Measurements from ENCODE around the gene ERLIN1.

ERLIN1 gene

DNA sequence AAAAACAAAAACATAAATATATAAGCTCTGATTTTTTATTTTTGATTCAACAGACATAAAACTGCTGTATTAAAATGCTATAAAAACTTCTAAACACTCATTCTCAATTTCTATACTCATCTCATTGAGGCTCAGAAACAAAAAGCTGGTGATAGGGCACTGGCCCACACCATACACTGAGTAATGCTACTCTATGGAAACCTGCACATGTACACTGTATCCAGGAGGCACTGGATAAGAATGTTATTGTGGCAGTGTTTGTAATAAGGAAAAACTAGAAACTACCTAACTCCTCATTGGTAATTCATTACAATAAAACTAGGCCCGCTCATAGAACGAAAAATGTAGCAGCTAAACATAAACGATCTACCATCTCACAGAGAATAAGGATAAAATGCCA lies 23.1 kb downstream of the ERLIN1 start:
- H3F3A ChIP-seq (ENCODE audit: control insufficient read depth, insufficient read depth): no peaks in the 10 kb centered on the region
- H3K27ac ChIP-seq (ENCODE audit: low read depth, low read length): no peak overlapping the region
- peaks cover 91% of the 10 kb centered on the region for H3K36me3 ChIP-seq (ENCODE audit: control insufficient read depth, low read length)
- H3K4me2 ChIP-seq (ENCODE audit: low read length): no peak overlapping the region
- H4K20me1 ChIP-seq (ENCODE audit: control insufficient read depth, insufficient read depth, low read depth, low read length): no peaks in the 10 kb centered on the region
- no peaks in the 10 kb centered on the region for H3K9me2 ChIP-seq (replicated peaks; ENCODE audit: control insufficient read depth, low read length)
- no peaks in the 10 kb centered on the region for H3K4me1 ChIP-seq (ENCODE audit: control insufficient read depth, low read length)
- no peak overlapping the region for H3K4me3 ChIP-seq (ENCODE audit: low read length)
- peaks cover 67% of the 10 kb centered on the region for H3K79me2 ChIP-seq (ENCODE audit: control insufficient read depth, low read length)
- no peak for TF ChIP-seq EZH2phosphoT487 (IDR thresholded peaks at IDR 0.05; ENCODE audit: borderline replicate concordance, low read length)
- TF ChIP-seq, protein P1, sequence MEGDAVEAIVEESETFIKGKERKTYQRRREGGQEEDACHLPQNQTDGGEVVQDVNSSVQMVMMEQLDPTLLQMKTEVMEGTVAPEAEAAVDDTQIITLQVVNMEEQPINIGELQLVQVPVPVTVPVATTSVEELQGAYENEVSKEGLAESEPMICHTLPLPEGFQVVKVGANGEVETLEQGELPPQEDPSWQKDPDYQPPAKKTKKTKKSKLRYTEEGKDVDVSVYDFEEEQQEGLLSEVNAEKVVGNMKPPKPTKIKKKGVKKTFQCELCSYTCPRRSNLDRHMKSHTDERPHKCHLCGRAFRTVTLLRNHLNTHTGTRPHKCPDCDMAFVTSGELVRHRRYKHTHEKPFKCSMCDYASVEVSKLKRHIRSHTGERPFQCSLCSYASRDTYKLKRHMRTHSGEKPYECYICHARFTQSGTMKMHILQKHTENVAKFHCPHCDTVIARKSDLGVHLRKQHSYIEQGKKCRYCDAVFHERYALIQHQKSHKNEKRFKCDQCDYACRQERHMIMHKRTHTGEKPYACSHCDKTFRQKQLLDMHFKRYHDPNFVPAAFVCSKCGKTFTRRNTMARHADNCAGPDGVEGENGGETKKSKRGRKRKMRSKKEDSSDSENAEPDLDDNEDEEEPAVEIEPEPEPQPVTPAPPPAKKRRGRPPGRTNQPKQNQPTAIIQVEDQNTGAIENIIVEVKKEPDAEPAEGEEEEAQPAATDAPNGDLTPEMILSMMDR (IDR thresholded peaks at IDR 0.05; ENCODE audit: low read depth, low read length, poor library complexity, severe bottlenecking): no peak
- H3K9me3 ChIP-seq (ENCODE audit: control insufficient read depth, insufficient read depth, low read length): no peaks in the 10 kb centered on the region
- H3K27me3 ChIP-seq (ENCODE audit: control insufficient read depth, low read length): no peaks in the 10 kb centered on the region

DNA sequence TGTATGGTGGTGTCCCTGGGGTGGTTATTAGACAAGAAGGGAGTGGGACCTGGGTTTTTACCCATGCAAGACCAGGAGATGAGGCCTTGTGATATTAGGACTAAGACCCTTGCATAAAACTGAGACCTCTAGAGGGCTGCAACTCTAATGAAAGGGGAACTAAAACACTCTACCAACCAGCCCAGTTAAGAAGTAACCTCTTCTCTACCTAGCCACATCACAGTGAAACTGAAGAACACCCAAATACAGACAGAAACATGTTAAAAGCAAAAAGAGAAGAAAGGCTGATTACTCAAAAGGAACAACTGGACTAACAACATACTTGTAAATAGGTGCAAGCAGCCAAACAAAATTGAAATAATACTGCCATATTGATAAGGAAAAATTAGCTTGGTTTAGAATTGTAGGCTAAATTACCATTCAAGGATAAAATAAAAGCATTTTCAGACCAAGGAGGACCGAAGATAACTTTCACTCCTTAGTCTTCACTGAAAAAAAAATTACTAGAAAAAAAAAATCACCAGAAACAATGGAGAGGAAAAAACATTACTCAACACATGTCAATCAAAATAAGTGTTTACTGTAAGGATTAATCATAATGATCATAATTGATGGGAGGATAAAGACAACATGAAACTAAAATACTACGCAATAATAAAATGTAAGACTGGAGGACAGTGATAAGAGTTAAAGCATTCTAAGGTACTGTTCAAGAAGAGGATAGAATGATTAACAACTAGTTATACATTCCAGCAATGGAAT lies 27.6 kb downstream of the ERLIN1 start:
- Histone ChIP-seq H3K4me2 (ENCODE audit: low read length) (no peak overlapping the region), H3K9me2 (replicated peaks; ENCODE audit: control insufficient read depth, low read length) (no peaks in the 10 kb centered on the region), H4K20me1 (ENCODE audit: control insufficient read depth, insufficient read depth, low read depth, low read length) (no peaks in the 10 kb centered on the region), H3F3A (ENCODE audit: control insufficient read depth, insufficient read depth) (no peaks in the 10 kb centered on the region), H3K27me3 (ENCODE audit: control insufficient read depth, low read length) (no peaks in the 10 kb centered on the region), H3K27ac (ENCODE audit: low read depth, low read length) (no peak overlapping the region), H3K79me2 (ENCODE audit: control insufficient read depth, low read length) (peaks cover 52% of the 10 kb centered on the region), H3K36me3 (ENCODE audit: control insufficient read depth, low read length) (peaks cover 93% of the 10 kb centered on the region), H3K4me3 (ENCODE audit: low read length) (no peak overlapping the region), H3K9me3 (ENCODE audit: control insufficient read depth, insufficient read depth, low read length) (no peaks in the 10 kb centered on the region), H3K4me1 (ENCODE audit: control insufficient read depth, low read length) (no peaks in the 10 kb centered on the region)
- TF ChIP-seq, protein P1 (IDR thresholded peaks at IDR 0.05; ENCODE audit: low read depth, low read length, poor library complexity, severe bottlenecking): no peak
- TF ChIP-seq EZH2phosphoT487 (IDR thresholded peaks at IDR 0.05; ENCODE audit: borderline replicate concordance, low read length): no peak

DNA sequence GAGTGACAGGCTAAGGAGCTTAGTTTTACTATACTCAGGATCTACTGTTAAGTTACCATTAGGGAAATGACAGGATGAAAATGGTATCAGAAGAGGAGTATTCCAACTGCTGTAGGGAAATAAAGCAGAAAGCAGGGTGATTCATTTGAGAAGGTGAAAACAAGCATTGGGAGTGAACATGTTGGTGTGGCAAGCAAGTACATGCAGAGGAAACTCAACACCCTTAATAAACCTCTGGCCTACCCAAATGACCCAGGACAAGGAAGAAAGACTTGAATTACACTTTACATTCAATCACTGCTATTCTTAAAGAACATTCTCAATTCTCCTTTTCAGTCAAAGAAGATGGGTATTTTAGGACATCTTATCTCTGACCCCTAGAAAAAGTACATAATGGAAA lies 28.7 kb downstream of the ERLIN1 start:
- H3K4me2 ChIP-seq (ENCODE audit: low read length): no peak overlapping the region
- H3K4me3 ChIP-seq (ENCODE audit: low read length): no peak overlapping the region
- H3F3A ChIP-seq (ENCODE audit: control insufficient read depth, insufficient read depth): no peaks in the 10 kb centered on the region
- H3K36me3 ChIP-seq (ENCODE audit: control insufficient read depth, low read length): peaks cover 94% of the 10 kb centered on the region
- no peaks in the 10 kb centered on the region for H3K9me3 ChIP-seq (ENCODE audit: control insufficient read depth, insufficient read depth, low read length)
- no peaks in the 10 kb centered on the region for H3K27me3 ChIP-seq (ENCODE audit: control insufficient read depth, low read length)
- no peaks in the 10 kb centered on the region for H4K20me1 ChIP-seq (ENCODE audit: control insufficient read depth, insufficient read depth, low read depth, low read length)
- H3K79me2 ChIP-seq (ENCODE audit: control insufficient read depth, low read length): peaks cover 45% of the 10 kb centered on the region
- no peak for TF ChIP-seq EZH2phosphoT487 (IDR thresholded peaks at IDR 0.05; ENCODE audit: borderline replicate concordance, low read length)
- TF ChIP-seq, protein P1 (IDR thresholded peaks at IDR 0.05; ENCODE audit: low read depth, low read length, poor library complexity, severe bottlenecking): no peak
- no peaks in the 10 kb centered on the region for H3K9me2 ChIP-seq (replicated peaks; ENCODE audit: control insufficient read depth, low read length)
- no peak overlapping the region for H3K27ac ChIP-seq (ENCODE audit: low read depth, low read length)
- H3K4me1 ChIP-seq (ENCODE audit: control insufficient read depth, low read length): no peaks in the 10 kb centered on the region
